ENCODE results near the gene STK31.
A peak's percentile ranks its signal among the peaks of the same experiment; 100 is the strongest.
"Not testable (repeated sequence)": the region's sequence is repeated elsewhere in the genome, so short reads cannot be mapped to it uniquely, and the experiment has no call there.

The STK31 gene

DNA sequence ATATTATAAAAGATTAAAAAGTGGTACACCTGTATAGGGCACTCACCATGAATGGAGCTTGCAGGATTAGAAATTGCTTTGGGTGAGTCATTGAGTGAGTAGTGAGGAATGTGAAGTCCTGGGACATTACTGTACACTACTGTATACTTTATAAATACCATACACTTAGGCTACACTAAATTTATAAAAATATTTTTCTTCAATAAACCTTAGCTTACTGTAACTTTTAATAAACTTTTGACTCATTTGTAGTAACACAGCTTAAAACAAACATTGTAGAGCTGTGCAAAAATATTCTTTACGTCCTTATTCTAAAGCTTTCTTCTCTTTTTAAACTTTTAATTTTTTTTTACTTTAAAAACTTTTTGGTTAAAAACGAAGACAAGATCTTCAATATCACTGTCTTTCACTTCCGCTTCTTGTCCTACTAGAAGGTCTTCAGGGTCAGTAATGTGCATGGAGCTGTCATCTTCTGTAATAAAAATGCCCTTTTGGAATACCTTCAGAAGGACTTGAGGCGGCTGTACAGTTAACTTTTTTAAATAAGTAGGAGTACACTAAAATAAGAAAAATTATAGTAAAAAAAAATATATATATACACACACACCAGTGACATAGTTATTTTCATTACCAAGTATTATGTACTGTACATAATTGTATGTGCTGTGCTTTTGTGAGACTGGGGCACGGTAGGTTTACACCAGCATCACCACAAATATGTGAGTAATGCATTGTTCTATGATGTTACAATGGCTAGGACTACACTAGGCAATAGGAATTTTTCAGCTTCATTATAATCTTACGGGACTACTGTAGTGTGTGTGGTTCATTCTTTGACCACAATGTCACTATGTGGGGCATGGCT lies 3.5 kb downstream of the STK31 start:
- peak; percentile 87 for DNase-seq (ENCODE audit: low read depth)

DNA sequence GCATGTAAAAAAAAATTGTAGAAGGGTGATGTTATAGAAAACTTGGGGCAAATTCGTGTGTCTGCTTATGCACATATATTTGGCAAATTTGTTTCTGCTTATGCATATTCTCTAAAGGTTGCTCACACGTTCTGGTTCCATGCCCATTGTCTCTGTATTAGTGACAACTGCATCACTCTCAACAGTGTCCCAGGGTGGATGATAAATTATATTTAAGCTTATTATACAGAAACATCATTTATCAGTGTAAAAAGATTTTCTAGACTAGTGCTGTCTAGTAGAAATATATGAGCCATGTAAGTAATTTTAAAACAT lies 4.1 kb downstream of the STK31 start:
- no peak for DNase-seq (ENCODE audit: low read depth)

DNA sequence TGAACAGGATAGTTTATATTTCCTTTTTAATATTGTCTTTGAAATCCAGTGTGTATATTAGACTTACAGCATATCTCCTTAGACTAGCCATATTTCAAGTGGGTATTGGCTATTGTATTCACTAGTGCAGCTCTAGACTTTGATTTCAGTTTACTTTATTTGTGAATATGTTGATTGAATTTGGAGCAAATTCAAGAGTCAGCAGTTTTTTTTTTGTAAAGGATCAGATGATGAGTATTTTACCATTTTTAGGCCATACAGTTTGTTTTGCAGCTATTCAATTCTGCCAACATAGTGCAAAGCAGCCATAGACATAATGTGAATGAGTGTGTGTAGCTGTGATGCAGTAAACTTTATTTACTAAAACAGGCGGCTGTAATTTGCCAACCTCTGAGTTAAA lies 4.6 kb downstream of the STK31 start:
- DNase-seq (ENCODE audit: low read depth) = no peak

DNA sequence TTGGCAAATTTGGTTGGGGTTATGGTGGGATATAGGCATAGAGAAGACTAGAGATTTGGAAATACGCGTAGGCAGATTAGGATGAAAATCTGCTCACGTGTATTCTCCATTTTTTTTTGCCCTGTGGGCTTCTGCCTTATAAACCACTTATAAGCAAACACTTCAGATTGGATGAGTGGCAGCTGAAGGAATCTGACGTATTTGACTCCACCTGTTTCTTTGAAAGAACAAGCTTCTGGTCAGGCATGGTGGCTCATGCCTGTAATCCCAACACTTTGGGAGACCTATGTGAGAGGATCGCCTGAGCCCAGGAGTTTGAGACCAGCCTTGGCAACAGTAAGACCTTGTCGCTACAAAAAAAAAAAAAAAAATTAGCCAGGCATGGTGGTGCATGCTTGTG lies 5.1 kb downstream of the STK31 start:
- no peak for DNase-seq (ENCODE audit: low read depth)

DNA sequence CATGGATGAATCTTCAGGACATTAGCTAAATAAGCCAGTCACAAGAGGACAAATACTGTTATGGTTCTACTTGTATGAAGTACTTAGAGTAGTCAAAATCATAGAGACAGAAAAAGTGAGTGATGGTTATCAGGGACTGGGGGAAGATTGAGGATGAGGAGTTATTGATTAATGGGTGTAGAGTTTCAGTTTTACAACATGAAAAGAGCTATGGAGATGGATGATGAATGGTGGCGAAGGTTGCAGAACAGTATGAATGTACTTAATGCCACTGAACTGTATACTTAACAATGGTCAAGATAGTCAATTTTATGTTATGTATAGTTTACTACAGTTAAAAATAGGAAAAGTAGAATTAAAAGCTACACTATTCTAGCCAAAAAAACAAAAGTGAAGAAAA lies 7.8 kb downstream of the STK31 start:
- DNase-seq (ENCODE audit: low read depth) = no peak

DNA sequence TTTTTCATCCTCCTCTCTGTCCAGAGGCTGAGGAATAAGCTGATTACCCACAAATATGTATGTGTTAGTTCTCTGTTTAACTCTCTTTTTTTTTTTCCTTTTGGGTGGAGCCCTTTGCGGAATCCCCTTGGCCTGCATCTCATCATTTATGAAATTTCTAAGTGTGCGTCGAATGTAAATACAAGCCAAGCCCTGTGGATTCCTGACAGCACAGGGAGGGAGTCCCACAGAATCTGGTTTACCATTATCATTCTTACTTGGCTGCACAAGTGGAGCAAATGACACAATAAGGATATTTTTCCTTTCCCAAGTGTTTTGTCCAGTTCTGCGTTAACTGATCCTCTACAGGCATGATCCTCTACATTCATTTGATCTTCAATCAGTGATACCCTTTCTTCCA lies 11.4 kb downstream of the STK31 start:
- DNase-seq (ENCODE audit: low read depth) = no peak

DNA sequence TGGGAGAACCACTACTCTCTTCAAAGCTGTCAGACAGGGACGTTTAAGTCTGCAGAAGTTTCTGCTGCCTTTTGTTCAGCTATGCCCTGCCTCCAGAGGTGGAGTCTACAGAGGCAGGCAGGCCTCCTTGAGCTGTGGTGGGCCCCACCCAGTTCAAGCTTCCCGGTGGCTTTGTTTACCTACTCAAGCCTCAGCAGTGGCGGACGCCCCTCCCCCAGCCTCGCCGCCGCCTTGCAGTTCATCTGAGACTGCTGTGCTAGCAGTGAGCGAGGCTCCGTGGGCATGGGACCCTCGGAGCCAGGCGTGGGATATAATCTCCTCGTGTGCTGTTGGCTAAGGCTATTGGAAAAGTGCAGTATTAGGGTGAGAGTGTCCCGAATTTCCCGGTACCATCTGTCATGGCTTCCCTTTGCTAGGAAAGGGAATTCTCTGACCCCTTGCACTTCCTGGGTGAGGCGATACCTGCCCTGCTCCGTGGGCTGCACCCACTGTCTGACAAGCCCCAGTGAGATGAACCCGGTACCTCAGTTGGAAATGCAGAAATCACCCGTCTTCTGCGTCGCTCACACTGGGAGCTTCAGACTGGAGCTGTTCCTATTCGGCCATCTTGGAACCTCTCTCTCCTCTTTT lies 12.7 kb downstream of the STK31 start:
- DNase-seq (ENCODE audit: low read depth) = not testable (repeated sequence)

DNA sequence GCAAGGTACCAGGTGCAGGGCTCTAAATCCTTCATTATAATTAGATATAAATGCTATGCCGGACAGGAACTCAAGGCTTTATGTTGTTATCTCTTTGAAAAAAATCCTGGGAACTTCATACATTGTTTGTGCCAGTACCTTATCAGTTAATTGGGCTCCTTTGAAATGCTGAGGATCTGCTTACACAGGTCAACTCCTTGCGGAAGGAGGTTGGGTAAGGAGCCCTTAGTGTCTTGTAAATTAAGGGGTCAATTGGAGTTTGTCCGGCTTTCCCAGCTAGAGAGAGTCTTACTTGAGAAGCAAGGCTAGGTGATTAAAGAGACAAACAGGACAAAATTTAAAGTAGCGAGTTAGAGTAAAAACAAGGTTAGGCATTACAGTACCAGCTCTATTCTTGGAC lies 14.1 kb downstream of the STK31 start:
- DNase-seq (ENCODE audit: low read depth) = not testable (repeated sequence)

DNA sequence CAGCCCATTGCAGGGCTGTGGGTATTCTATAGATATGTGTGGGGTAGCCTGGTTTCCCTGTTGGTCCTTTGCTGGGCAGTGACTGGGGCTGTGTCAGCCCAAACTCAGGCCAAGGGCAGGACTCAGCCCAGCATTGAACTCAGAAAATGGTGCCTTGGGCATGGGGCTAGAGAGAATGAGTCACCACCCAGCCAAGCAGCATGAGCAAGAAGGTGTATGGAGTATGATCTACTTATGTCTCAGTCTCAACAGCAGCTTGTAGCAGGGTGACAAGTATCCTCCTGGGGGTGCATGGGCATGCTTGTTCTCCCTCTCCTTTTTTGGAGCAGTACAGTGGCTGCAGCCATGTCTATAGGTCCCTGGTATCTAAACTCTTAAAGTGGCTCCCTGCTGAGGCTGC lies 32.0 kb downstream of the STK31 start:
- no peak for DNase-seq (ENCODE audit: low read depth)

DNA sequence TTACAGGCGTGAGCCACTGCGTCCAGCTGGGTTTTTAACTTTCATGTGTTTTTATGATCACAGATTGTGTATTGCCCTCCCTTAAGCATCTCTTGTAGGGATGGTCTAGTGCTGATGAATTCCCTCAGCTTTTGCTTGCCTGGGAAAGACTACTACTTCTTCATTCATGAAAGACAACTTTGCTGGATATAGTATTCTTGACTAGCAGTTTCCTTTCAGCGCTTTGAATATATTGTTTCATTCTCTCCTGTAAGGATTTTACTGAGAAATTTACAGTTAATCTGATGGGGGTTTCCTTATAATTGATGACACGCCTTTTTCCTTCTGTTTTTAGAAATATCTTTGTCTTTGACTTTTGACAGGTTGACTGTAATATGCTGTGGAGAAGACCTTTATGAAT lies 33.2 kb downstream of the STK31 start:
- no peak for DNase-seq (ENCODE audit: low read depth)

DNA sequence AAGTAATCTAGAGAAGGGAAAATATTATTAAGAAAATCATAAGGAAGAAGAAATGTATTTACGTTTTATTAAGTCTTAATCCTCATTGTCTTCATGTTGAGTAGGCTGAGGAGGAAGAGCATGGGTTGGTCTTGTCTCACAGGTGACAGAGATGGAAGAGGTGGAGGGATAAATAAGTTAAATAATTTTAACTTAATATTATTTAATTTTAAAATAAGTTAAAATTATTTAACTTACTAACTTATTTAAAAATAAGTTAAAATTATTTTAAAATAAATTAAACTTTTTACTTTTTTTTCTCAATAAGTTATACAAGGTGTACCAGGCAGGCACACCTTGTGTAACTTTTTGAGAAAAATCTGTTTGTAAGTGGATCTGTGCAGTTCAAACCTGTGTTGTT lies 36.6 kb downstream of the STK31 start:
- no peak for DNase-seq (ENCODE audit: low read depth)

DNA sequence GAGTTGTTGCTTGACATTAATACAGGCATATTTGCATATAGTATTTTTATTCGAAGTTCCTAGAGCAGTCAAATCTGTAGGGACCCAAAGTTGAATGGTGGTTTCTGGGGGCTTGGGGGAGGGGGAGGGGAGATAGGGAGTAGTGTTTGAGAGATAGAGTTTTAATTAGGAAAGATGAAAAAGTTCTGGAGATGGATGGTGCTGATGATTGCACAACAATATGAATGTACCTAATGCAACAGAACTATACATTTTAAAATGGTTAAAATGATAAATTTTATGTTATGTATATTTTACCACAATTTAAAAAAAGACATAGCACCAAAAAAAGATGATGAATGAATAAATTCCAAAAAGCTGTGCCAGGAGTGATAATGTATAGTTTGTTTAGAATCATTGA lies 41.8 kb downstream of the STK31 start:
- DNase-seq (ENCODE audit: low read depth) = no peak

DNA sequence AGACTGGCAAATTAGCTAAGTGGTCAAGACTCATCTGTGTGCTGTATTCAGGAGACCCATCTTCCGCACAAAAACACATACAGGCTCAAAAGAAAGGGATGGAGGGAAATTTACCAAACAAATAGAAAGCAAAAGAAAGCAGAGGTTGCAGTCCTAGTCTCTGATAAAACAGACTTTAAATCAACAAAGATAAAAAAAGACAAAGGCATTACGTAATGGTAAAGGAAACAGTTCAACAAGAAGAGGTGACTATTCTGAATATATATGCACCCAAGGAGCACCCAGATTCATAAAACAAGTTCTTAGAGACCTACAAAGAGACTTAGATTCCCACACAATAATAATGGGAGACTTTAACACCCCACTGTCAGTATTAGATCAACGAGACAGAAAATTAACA lies 48.8 kb downstream of the STK31 start:
- not testable (repeated sequence) for DNase-seq (ENCODE audit: low read depth)

DNA sequence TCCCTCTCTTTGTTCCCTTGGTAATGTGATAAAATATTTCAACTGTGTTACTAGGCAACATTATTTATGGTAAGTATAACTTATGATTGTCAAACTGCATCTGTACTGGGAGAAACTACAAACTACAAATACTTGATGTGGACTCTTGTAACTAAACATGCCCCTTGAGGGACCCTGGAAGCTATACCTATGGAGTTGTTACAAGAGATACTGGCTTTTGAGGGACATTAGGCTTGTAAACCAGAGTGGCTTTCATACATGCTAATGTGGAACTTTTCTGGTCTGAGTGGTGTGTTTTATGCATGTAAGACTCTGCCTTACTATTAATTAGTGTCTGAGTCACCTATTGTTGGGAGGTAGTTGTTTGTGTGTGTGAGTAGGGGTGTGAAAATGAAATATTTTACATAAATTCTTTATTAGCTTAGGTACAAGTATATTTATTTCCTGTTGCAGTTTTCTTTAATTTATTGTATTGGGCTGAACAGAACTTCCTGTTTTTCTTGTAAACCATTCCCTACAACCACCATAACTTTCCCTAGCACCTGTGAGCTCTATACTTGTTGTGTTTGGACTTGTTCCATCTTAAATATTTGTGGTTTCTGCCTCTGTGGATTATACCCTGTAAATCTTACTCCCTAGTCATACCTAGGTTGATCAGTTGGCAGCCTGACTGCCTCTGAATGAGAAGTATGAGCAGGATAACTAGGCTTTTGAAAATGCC lies 49.8 kb downstream of the STK31 start:
- peak; percentile 51 for DNase-seq (ENCODE audit: low read depth)

DNA sequence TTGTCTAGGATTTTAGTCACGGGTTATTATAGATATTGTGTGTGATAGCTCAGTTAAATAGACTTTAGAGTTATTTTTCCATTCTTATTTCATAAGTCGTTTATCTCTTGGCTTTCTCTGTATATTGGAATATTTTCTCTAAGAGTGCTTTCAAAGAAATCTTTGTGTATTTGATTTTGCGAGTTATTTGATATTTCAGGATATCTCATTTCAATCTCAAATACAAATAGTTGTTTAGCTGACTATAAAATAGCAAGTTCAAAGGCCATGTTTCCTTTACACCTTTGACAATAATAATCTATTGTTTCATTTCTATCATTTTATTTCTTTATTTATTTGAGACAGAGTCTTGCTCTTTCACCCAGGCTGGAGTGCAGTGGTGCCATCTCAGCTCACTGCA lies 55.9 kb downstream of the STK31 start:
- DNase-seq (ENCODE audit: low read depth) = no peak

DNA sequence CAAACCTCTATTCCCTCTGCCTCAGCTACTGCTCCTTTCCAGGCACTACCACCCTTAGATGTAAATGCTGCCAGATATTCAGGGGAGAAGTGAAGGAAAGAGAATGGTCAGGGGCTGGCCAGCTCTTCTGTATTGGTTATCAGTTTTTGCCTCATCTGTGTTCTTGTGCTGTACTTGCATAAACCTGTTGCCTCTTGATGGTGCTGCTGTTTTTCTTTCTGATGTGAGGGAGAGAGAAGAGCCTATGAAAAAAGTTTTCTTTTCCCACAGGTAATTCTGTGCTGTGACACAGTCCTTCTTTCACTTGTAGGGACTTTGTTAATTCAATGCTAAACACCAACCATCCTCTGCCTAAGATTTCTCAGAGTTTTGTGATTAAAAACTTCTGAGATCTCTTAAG lies 57.5 kb downstream of the STK31 start:
- no peak for DNase-seq (ENCODE audit: low read depth)

DNA sequence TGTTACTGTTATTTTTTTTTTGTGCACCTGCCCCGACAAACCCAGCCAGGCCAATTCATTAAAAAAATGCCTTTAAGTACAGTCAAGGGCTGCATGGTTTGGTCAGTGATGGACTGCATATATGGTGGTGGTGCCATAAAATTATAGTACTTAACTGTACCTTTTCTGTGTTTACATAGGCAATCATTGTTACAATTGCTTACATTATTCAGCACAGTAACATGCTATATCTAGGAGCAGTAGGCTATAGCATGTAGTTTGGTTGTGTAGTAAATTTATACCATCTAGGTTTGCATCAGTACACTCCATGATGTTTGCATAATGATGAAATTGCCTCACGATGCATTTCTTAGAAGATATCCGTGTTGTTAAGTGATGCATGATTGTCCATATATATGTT lies 58.0 kb downstream of the STK31 start:
- DNase-seq (ENCODE audit: low read depth) = no peak

DNA sequence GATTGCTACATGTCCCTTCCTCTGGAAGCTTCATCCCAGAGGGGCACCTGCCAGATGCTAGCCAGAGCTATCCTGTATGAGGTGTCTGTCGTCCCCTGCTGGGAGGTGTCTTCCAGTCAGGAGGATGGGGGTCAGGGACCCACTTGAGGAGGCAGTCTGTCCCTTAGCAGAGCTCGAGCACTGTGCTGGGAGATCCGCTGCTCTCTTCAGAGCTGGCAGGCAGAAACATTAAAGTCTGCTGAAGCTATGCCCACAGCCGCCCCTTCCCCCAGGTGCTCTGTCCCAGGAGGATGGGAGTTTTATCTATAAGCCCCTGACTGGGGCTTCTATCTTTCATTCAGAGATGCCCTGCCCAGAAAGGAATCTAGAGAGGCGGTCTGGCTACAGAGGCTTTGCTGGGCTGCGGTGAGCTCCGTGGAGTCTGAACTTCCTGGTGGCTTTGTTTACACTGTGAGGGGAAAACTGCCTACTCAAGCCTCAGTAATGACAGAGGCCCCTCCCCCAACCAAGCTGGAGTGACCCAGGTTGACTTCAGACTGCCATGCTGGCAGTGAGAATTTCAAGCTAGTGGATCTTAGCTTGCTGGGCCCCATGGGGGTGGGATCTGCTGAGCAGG lies 69.3 kb downstream of the STK31 start:
- DNase-seq (ENCODE audit: low read depth) = not testable (repeated sequence)

DNA sequence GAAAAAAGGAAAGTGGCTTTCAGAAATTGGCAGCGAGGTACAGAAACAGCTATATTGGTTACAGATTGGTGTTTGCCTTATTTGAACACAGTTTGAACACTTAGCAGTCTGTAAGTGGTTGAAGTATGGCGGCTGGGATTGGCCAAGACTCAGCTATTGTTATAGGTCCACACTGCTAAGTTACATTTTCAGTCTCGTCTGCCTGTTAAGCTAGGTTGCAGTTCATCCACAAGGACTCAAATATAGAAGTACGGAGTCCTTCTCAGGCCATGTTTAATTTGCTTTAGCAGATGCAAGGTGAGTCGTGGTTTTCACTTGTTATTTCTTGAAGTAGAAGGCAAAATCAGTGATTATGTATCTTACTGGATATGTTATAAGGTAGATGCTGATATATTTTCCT lies 73.1 kb downstream of the STK31 start:
- no peak for DNase-seq (ENCODE audit: low read depth)

DNA sequence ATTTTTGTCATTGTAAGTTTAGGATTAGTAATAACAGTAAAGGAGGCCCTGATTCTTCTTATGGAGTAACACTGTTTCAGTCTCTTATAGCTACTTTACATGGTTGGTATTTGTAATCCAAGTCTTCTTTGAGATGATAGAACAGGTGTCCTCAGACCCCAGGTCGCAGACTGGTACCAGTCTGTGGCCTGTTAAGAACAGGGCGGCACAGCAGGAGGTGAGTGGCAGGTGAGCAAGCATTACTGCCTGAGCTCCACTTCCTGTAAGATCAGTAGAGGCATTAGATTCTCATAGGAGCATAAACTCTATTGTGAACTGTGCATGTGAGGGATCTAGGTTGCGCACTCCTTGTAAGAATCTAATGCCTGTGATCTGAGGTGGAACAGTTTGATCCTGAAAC lies 77.3 kb downstream of the STK31 start:
- DNase-seq (ENCODE audit: low read depth) = no peak

DNA sequence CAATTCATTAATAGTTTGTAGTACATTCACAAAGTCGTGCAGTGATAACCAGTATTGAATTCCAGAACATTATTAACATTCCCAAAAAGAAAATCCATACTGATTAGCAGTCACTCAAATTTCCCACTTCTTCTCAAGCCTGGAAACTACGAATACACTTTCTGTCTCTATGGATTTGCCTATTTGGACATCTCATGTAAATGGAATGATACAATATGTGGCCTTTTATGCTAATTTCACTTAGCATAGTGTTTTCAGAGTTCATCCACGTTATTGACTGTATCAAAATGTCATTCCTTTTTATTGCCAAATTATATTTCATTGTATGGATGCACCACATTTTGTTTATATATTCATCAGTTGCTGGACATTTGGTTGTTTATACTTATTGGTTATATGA lies 78.8 kb downstream of the STK31 start:
- DNase-seq (ENCODE audit: low read depth) = no peak

DNA sequence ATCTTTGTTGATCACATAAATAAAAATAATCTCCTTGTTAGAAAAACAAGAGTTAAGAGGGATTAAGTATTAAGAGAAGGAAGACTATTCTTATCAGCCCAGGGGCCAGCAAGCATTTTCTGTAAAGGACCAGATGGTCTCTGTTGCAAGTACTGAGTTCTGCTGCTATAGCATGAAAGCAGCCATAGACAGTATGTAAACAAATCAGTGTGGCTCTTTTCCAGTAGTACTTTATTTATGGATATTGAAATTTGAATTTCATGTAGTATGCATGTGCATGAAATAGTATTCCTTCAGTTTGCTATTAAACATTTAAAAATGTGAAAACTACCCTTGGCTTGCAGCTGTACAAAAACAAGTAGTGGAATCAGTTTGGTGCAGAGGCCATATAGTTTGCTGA lies 81.7 kb downstream of the STK31 start:
- no peak for DNase-seq (ENCODE audit: low read depth)
